ENCODE data around the gene CD6. TPM values are rescaled to one million over a fixed set of nuclear protein-coding genes. Genes with fewer than 3 reads are reported as not detected.

CD6 gene, protein sequence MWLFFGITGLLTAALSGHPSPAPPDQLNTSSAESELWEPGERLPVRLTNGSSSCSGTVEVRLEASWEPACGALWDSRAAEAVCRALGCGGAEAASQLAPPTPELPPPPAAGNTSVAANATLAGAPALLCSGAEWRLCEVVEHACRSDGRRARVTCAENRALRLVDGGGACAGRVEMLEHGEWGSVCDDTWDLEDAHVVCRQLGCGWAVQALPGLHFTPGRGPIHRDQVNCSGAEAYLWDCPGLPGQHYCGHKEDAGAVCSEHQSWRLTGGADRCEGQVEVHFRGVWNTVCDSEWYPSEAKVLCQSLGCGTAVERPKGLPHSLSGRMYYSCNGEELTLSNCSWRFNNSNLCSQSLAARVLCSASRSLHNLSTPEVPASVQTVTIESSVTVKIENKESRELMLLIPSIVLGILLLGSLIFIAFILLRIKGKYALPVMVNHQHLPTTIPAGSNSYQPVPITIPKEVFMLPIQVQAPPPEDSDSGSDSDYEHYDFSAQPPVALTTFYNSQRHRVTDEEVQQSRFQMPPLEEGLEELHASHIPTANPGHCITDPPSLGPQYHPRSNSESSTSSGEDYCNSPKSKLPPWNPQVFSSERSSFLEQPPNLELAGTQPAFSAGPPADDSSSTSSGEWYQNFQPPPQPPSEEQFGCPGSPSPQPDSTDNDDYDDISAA
- 0.04 to 0.16 TPM (median 0.09 TPM) in 5 replicates for total RNA-seq (2022; extraction: Qiagen RNA extraction)

GRCh38 chr11:60971520-60971919 lies at the start of gene CD6:
Gene CD6 (plus strand): TSS chr11:60971680. CDS start chr11:60971866, 186 bp downstream.

GRCh38 chr11:60924110-60924905 lies 47.2 kb upstream of the CD6 start, which contains the start of gene TMEM132A:
Gene TMEM132A (plus strand): TSS chr11:60924460. CDS start chr11:60924634, 174 bp downstream.

GRCh38 chr11:60951904-60952741 lies 19.4 kb upstream of the CD6 start, which contains the start of gene SLC15A3:
Gene SLC15A3 (minus strand): TSS chr11:60952176. CDS start chr11:60951551, 625 bp downstream.

Other genes with a start within 250 kb of the CD6 start
- gene MS4A18, start 247.0 kb upstream of the CD6 start, total RNA-seq (2022; extraction: Qiagen RNA extraction), result not detected in 5 replicates
- 0.06 TPM in 1 of 5 replicates, not detected in the others for gene MS4A15, start 214.8 kb upstream of the CD6 start, total RNA-seq (2022; extraction: Qiagen RNA extraction)
- not detected in 5 replicates for gene MS4A10, start 186.3 kb upstream of the CD6 start, total RNA-seq (2022; extraction: Qiagen RNA extraction)
- 82.9 to 107 TPM (median 95.2 TPM) in 5 replicates for gene CCDC86, start 129.6 kb upstream of the CD6 start, total RNA-seq (2022; extraction: Qiagen RNA extraction)
- 0.06 to 0.09 TPM (median 0.07 TPM) in 4 of 5 replicates, not detected in the other for gene PTGDR2, start 115.7 kb upstream of the CD6 start, total RNA-seq (2022; extraction: Qiagen RNA extraction)
- 0.09 to 0.69 TPM (median 0.13 TPM) in 5 replicates for gene ZP1, start 104.1 kb upstream of the CD6 start, total RNA-seq (2022; extraction: Qiagen RNA extraction)
- gene PRPF19, start 65.1 kb upstream of the CD6 start, total RNA-seq (2022; extraction: Qiagen RNA extraction), result 159 to 188 TPM (median 175 TPM) in 5 replicates
- gene TMEM109, start 57.5 kb upstream of the CD6 start, total RNA-seq (2022; extraction: Qiagen RNA extraction), result 107 to 136 TPM (median 130 TPM) in 5 replicates
- 91.8 to 138 TPM (median 121 TPM) in 5 replicates for gene TMEM132A, start 47.2 kb upstream of the CD6 start, total RNA-seq (2022; extraction: Qiagen RNA extraction)
- not detected in 5 replicates for gene SLC15A3, start 19.5 kb upstream of the CD6 start, total RNA-seq (2022; extraction: Qiagen RNA extraction)
- gene CD5, start 130.8 kb downstream of the CD6 start, total RNA-seq (2022; extraction: Qiagen RNA extraction), result not detected in 5 replicates
- gene VPS37C, start 189.7 kb downstream of the CD6 start, total RNA-seq (2022; extraction: Qiagen RNA extraction), result 16.2 to 18.2 TPM (median 17.1 TPM) in 5 replicates
- 0.12 TPM in 1 of 5 replicates, not detected in the others for gene PGA3, start 231.8 kb downstream of the CD6 start, total RNA-seq (2022; extraction: Qiagen RNA extraction)